Liver (tissue), 9 donors: Measurements from ENCODE around the gene RNF215. TPM values are rescaled to one million over a fixed set of nuclear protein-coding genes. Genes with fewer than 3 reads are reported as not detected.
"Not testable (repeated sequence)": the region's sequence is repeated elsewhere in the genome, so short reads cannot be mapped to it uniquely, and the experiment has no call there.

Experiments
- DNase-seq: peaks from one replicate; pipeline ENCODE4 v3.0.0-alpha.2; 2017; ENCODE audit warnings: low spot score
- H3K27ac ChIP-seq, 2 donors: one replicate each; pipeline ENCODE4 v1.7.0; 2013; ENCODE audit warnings: inconsistent platforms in 2 of 2, low read length in 2 of 2, control low read depth in 1 of 2, low read depth in 1 of 2, mild to moderate bottlenecking in 1 of 2
- H3K27me3 ChIP-seq, 4 donors: one replicate each; pipeline versions ENCODE4 v1.6.1 to v1.7.0; 2013; ENCODE audit warnings: low read length in 3 of 4, inconsistent platforms in 1 of 4, mild to moderate bottlenecking in 1 of 4, moderate library complexity in 1 of 4; ENCODE audit not compliant: control insufficient read depth in 4 of 4, insufficient read depth in 4 of 4
- H3K36me3 ChIP-seq, 4 donors: one replicate each; pipeline versions ENCODE4 v1.6.1 to v1.7.0; 2013; ENCODE audit warnings: low read length in 3 of 4, mild to moderate bottlenecking in 3 of 4, low read depth in 1 of 4, moderate library complexity in 1 of 4; ENCODE audit not compliant: control insufficient read depth in 4 of 4, insufficient read depth in 3 of 4
- H3K4me1 ChIP-seq, 4 donors: one replicate each; pipeline versions ENCODE4 v1.6.1 to v1.7.0; 2013; ENCODE audit warnings: low read length in 3 of 4, mild to moderate bottlenecking in 3 of 4, moderate library complexity in 1 of 4; ENCODE audit not compliant: control insufficient read depth in 4 of 4, insufficient read depth in 4 of 4
- H3K4me3 ChIP-seq, 3 donors: one replicate each; pipeline versions ENCODE4 v1.6.1 to v1.7.0; 2013; ENCODE audit warnings: low read length in 3 of 3, control low read depth in 1 of 3, low read depth in 1 of 3, mild to moderate bottlenecking in 1 of 3
- H3K9ac ChIP-seq, 2 donors: one replicate each; pipeline ENCODE4 v1.7.0; 2013; ENCODE audit warnings: low read length in 2 of 2, mild to moderate bottlenecking in 2 of 2, moderate library complexity in 2 of 2, control low read depth in 1 of 2, low read depth in 1 of 2
- H3K9me3 ChIP-seq, 4 donors: one replicate each; pipeline versions ENCODE4 v1.6.1 to v1.7.0; 2013; ENCODE audit warnings: low read length in 3 of 4; ENCODE audit not compliant: control insufficient read depth in 4 of 4
- ATF3 ChIP-seq: IDR thresholded peaks from 2 replicates; pipeline ENCODE4 v1.6.1; 2016; ENCODE audit warnings: antibody characterized with exemption
- GABPA ChIP-seq, 2 donors: IDR thresholded peaks in 1 of 2; conservative IDR thresholded peaks in 1 of 2; 2 replicates each; pipeline ENCODE4 v1.6.1; 2016; ENCODE audit warnings: antibody characterized with exemption in 2 of 2, mild to moderate bottlenecking in 1 of 2, moderate library complexity in 1 of 2
- HNF4A ChIP-seq, 2 donors: conservative IDR thresholded peaks; 2 replicates each; pipeline ENCODE4 v1.6.1; 2016; ENCODE audit warnings: antibody characterized with exemption in 2 of 2, mild to moderate bottlenecking in 2 of 2
- HNF4G ChIP-seq: IDR thresholded peaks from 2 replicates; pipeline ENCODE4 v1.6.1; 2016; ENCODE audit warnings: antibody characterized with exemption
- JUND ChIP-seq, 2 donors: IDR thresholded peaks; 2 replicates each; pipeline ENCODE4 v1.6.1; 2016; ENCODE audit warnings: antibody characterized with exemption in 2 of 2
- NR2F2 ChIP-seq: IDR thresholded peaks from 2 replicates; pipeline ENCODE4 v1.6.1; 2016; ENCODE audit warnings: antibody characterized with exemption
- RAD21 ChIP-seq, 2 donors: IDR thresholded peaks; 2 replicates each; pipeline ENCODE4 v1.6.1; 2016; ENCODE audit warnings: antibody characterized with exemption in 2 of 2, mild to moderate bottlenecking in 2 of 2
- REST ChIP-seq: IDR thresholded peaks from 2 replicates; pipeline ENCODE4 v1.6.1; 2016; ENCODE audit warnings: antibody characterized with exemption, mild to moderate bottlenecking
- RXRA ChIP-seq, 2 donors: IDR thresholded peaks; 2 replicates each; pipeline ENCODE4 v1.6.1; 2017 to 2018; ENCODE audit warnings: antibody characterized with exemption in 2 of 2, mild to moderate bottlenecking in 1 of 2
- SP1 ChIP-seq: IDR thresholded peaks from 2 replicates; pipeline ENCODE4 v1.6.1; 2018; ENCODE audit warnings: antibody characterized with exemption, mild to moderate bottlenecking
- TAF1 ChIP-seq: conservative IDR thresholded peaks from 2 replicates; pipeline ENCODE4 v1.6.1; 2016; ENCODE audit warnings: antibody characterized with exemption, mild to moderate bottlenecking
- YY1 ChIP-seq: IDR thresholded peaks from 2 replicates; pipeline ENCODE4 v1.6.1; 2016; ENCODE audit warnings: antibody characterized with exemption, mild to moderate bottlenecking
- WGBS: extraction: QIAGEN DNeasy Blood & Tissue Kit; methylation state at CpG from one replicate; pipeline ENCODE4 v1.1.7; 2013; 5-methylcytosine and 5-hydroxymethylcytosine counted together
- polyA plus RNA-seq, 2 donors: library from polyadenylated mRNA; stranded (reverse) in 1 of 2; unstranded in 1 of 2; fragments of 200-250 nt in 1 of 2; fragments of >200 nt in 1 of 2; fragmentation: Nextera tagmentation in 1 of 2; extraction: Ambion mirVana in 1 of 2; gene quantifications; one replicate each; pipeline versions ENCODE4 v1.2.1 to v1.2.3, GENCODE V29; 2013 to 2015
- total RNA-seq, 2 donors: library from RNA; depleted of rRNA; stranded (reverse); fragments of >200 nt; gene quantifications; one replicate each; pipeline ENCODE4 v1.2.3, GENCODE V29; 2014
- TF ChIP-seq, protein P1 (sequence below): fragments of 150-350 bp; IDR thresholded peaks from 2 replicates; pipeline ENCODE4 v1.5.1; 2017; ENCODE audit warnings: improper control_type of control experiment, low read depth, low read length; ENCODE audit not compliant: missing input control
- donor health status: healthy.
- donor health status: healthy.
- donor health status: healthy.
- donor health status: healthy.
- donor health status: healthy.

The RNF215 gene
- total and polyA plus RNA-seq, 4 donors = 0.71 to 7.3 (median 5.8) TPM

GRCh38 chr22:30402028-30402765, 15.0 kb upstream of the RNF215 start:
- H3K27ac ChIP-seq = peak overlapping the region; percentile 45 to 53
- peaks cover 13 to 80% (median 69%) of the 10 kb centered on the region in 4 donors for H3K4me1 ChIP-seq
- TF ChIP-seq RAD21 (IDR thresholded peaks at IDR 0.05) = no peak
- TF ChIP-seq TAF1 = no peak
- no peak for TF ChIP-seq SP1
- TF ChIP-seq ATF3 = no peak
- TF ChIP-seq NR2F2 = no peak
- TF ChIP-seq HNF4A (conservative IDR thresholded peaks at IDR 0.05) = no peak
- TF ChIP-seq JUND (IDR thresholded peaks at IDR 0.05) = no peak
- TF ChIP-seq, protein P1, sequence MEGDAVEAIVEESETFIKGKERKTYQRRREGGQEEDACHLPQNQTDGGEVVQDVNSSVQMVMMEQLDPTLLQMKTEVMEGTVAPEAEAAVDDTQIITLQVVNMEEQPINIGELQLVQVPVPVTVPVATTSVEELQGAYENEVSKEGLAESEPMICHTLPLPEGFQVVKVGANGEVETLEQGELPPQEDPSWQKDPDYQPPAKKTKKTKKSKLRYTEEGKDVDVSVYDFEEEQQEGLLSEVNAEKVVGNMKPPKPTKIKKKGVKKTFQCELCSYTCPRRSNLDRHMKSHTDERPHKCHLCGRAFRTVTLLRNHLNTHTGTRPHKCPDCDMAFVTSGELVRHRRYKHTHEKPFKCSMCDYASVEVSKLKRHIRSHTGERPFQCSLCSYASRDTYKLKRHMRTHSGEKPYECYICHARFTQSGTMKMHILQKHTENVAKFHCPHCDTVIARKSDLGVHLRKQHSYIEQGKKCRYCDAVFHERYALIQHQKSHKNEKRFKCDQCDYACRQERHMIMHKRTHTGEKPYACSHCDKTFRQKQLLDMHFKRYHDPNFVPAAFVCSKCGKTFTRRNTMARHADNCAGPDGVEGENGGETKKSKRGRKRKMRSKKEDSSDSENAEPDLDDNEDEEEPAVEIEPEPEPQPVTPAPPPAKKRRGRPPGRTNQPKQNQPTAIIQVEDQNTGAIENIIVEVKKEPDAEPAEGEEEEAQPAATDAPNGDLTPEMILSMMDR = no peak
- no peak for TF ChIP-seq YY1
- TF ChIP-seq REST = no peak
- TF ChIP-seq GABPA (IDR thresholded peaks at IDR 0.05 in 1 of 2, conservative IDR thresholded peaks at IDR 0.05 in 1 of 2) = no peak
- TF ChIP-seq RXRA (IDR thresholded peaks at IDR 0.05) = no peak
- TF ChIP-seq HNF4G = no peak
- no peaks in the 10 kb centered on the region for H3K9me3 ChIP-seq
- DNase-seq = no peak
- WGBS = 49% methylated on average over 5 of the region's 5 CpGs
- H3K27me3 ChIP-seq = no peaks in the 10 kb centered on the region
- no peak overlapping the region for H3K4me3 ChIP-seq
- H3K9ac ChIP-seq = no peak overlapping the region
- H3K36me3 ChIP-seq = peaks cover 1 to 12% (median 7%) of the 10 kb centered on the region in 4 donors

DNA sequence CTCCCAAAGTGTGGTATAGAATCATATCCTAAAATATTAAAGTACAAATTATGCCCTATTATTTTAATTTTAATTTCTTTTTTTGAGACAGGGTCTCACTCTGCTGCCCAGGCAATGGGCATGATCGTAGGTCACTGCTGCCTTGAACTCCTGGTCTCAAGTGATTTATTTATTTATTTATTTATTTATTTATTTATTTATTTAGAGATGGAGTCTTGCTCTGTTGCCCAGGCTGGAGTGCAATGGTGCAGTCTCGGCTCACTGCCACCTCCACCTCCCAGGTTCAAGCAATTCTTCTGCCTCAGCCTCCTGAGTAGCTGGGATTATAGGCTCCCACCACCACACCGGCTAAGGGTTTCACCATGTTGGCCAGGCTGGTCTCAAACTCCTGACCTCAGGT, 13.8 kb upstream of the RNF215 start:
- H3K36me3 ChIP-seq, H3K27me3 ChIP-seq, H3K9me3 ChIP-seq, H3K4me3 ChIP-seq, DNase-seq, H3K27ac ChIP-seq, H3K9ac ChIP-seq: not testable (repeated sequence)
- 74% methylated on average over 3 of the region's 3 CpGs for WGBS
- H3K4me1 ChIP-seq = peaks cover 13 to 80% (median 66%) of the 10 kb centered on the region in 4 donors
